Suprapubic skin (tissue), 4 donors: ENCODE results near the gene TPH1. TPM values are rescaled to one million over a fixed set of nuclear protein-coding genes. Genes with fewer than 3 reads are reported as not detected.

ENCODE experiments used
- DNase-seq, 2 donors: peaks; one replicate each; pipeline ENCODE4 v3.0.0-alpha.2; 2019; ENCODE audit warnings: low spot score in 2 of 2
- H3K27ac ChIP-seq: fragments of 200-600 bp; sonication (generic); one replicate; pipeline ENCODE4 v1.5.1; 2019
- H3K27me3 ChIP-seq: fragments of 200-600 bp; sonication (generic); one replicate; pipeline ENCODE4 v1.5.1; 2019
- H3K36me3 ChIP-seq: fragments of 200-600 bp; sonication (generic); one replicate; pipeline ENCODE4 v1.5.1; 2019
- H3K4me1 ChIP-seq: fragments of 200-600 bp; sonication (generic); one replicate; pipeline ENCODE4 v1.5.1; 2019
- H3K4me3 ChIP-seq: fragments of 200-600 bp; sonication (generic); one replicate; pipeline ENCODE4 v1.5.1; 2019; ENCODE audit warnings: mild to moderate bottlenecking
- H3K9me3 ChIP-seq: fragments of 200-600 bp; sonication (generic); one replicate; pipeline ENCODE4 v1.5.1; 2019
- CTCF ChIP-seq, 2 donors: fragments of 200-600 bp in 1 of 2; fragments of 450-650 bp in 1 of 2; sonication (generic) in 1 of 2; IDR thresholded peaks; one replicate each; pipeline ENCODE4 v1.5.1; 2016 to 2019; ENCODE audit warnings: antibody characterized with exemption in 2 of 2, mild to moderate bottlenecking in 1 of 2, moderate library complexity in 1 of 2
- EP300 ChIP-seq: sonication (generic); formaldehyde crosslinking; IDR thresholded peaks from one replicate; pipeline ENCODE4 v1.6.1; 2017; ENCODE audit warnings: antibody characterized with exemption
- POLR2A ChIP-seq, 2 donors: fragments of 450-650 bp; IDR thresholded peaks; one replicate each; pipeline ENCODE4 v1.6.1; 2017; ENCODE audit warnings: antibody characterized with exemption in 2 of 2, mild to moderate bottlenecking in 2 of 2, moderate library complexity in 2 of 2
- POLR2AphosphoS5 ChIP-seq, 3 donors: sonication (generic); formaldehyde crosslinking; IDR thresholded peaks; one replicate each; pipeline ENCODE4 v1.6.1; 2017; ENCODE audit warnings: antibody characterized with exemption in 3 of 3
- WGBS: methylation state at CpG from one replicate; pipeline ENCODE4 v1.1.5; 2018; 5-methylcytosine and 5-hydroxymethylcytosine counted together
- total RNA-seq, 4 donors: library from RNA; depleted of rRNA; stranded (reverse); fragments of >200 nt; gene quantifications; one replicate each; pipeline ENCODE4 v1.1.0, GENCODE V29; 2016

TPH1 gene
- total RNA-seq, 4 donors from 2014 or later = 0.19 to 1.9 (median 0.40) TPM

GRCh38 chr11:18081551-18081950, 35.5 kb upstream of the TPH1 start:
- WGBS = 80% methylated on average over 2 of the region's 2 CpGs
- Histone ChIP-seq H3K9me3 (no peaks in the 10 kb centered on the region), H3K4me1 (no peaks in the 10 kb centered on the region), H3K36me3 (peaks cover 49% of the 10 kb centered on the region), H3K27me3 (no peaks in the 10 kb centered on the region), H3K4me3 (no peak overlapping the region), H3K27ac (no peak overlapping the region)
- DNase-seq = no peak
- no peak for TF ChIP-seq POLR2AphosphoS5 (IDR thresholded peaks at IDR 0.05)
- TF ChIP-seq POLR2A (IDR thresholded peaks at IDR 0.05) = no peak
- no peak for TF ChIP-seq CTCF (IDR thresholded peaks at IDR 0.05)
- TF ChIP-seq EP300 = no peak

GRCh38 chr11:18080451-18080850, 34.4 kb upstream of the TPH1 start:
- no peak overlapping the region for H3K4me3 ChIP-seq
- no peaks in the 10 kb centered on the region for H3K27me3 ChIP-seq
- no peaks in the 10 kb centered on the region for H3K4me1 ChIP-seq
- no peak for DNase-seq
- H3K36me3 ChIP-seq = peaks cover 40% of the 10 kb centered on the region
- TF ChIP-seq POLR2AphosphoS5 (IDR thresholded peaks at IDR 0.05) (no peak), CTCF (IDR thresholded peaks at IDR 0.05) (no peak), POLR2A (IDR thresholded peaks at IDR 0.05) (no peak), EP300 (no peak)
- H3K9me3 ChIP-seq = no peaks in the 10 kb centered on the region
- H3K27ac ChIP-seq = no peak overlapping the region
- 74% methylated on average over 4 of the region's 4 CpGs for WGBS

GRCh38 chr11:18078909-18079308, 32.8 kb upstream of the TPH1 start:
- TF ChIP-seq POLR2AphosphoS5 (IDR thresholded peaks at IDR 0.05) = no peak
- no peak for TF ChIP-seq EP300
- TF ChIP-seq CTCF (IDR thresholded peaks at IDR 0.05) = no peak
- 89% methylated on average over 2 of the region's 2 CpGs for WGBS
- H3K36me3 ChIP-seq = peaks cover 26% of the 10 kb centered on the region
- H3K27me3 ChIP-seq = no peaks in the 10 kb centered on the region
- H3K4me1 ChIP-seq = no peaks in the 10 kb centered on the region
- H3K9me3 ChIP-seq = no peaks in the 10 kb centered on the region
- H3K4me3 ChIP-seq = no peak overlapping the region
- no peak for DNase-seq
- no peak overlapping the region for H3K27ac ChIP-seq

- H3K4me1 ChIP-seq = no peaks in the 10 kb centered on the region
- no peak for DNase-seq
- H3K27ac ChIP-seq = no peak overlapping the region
- no peaks in the 10 kb centered on the region for H3K27me3 ChIP-seq
- H3K36me3 ChIP-seq = peaks cover 12% of the 10 kb centered on the region
- WGBS = 82% methylated on average over 3 of the region's 3 CpGs
- no peak for TF ChIP-seq POLR2A (IDR thresholded peaks at IDR 0.05)
- no peak for TF ChIP-seq EP300
- TF ChIP-seq POLR2AphosphoS5 (IDR thresholded peaks at IDR 0.05) = no peak
- TF ChIP-seq CTCF (IDR thresholded peaks at IDR 0.05) = no peak
- H3K9me3 ChIP-seq = no peaks in the 10 kb centered on the region
- H3K4me3 ChIP-seq = no peak overlapping the region
Measured at GRCh38 chr11:18075444-18075843, 29.4 kb upstream of the TPH1 start.

- Histone ChIP-seq H3K36me3 (no peaks in the 10 kb centered on the region), H3K9me3 (no peaks in the 10 kb centered on the region), H3K27me3 (no peaks in the 10 kb centered on the region), H3K27ac (no peak overlapping the region), H3K4me1 (no peaks in the 10 kb centered on the region), H3K4me3 (no peak overlapping the region)
- TF ChIP-seq POLR2A (IDR thresholded peaks at IDR 0.05) = no peak
- TF ChIP-seq EP300 = no peak
- TF ChIP-seq POLR2AphosphoS5 (IDR thresholded peaks at IDR 0.05) = no peak
- no peak for TF ChIP-seq CTCF (IDR thresholded peaks at IDR 0.05)
- 82% methylated on average over 4 of the region's 4 CpGs for WGBS
- no peak for DNase-seq
Measured at GRCh38 chr11:18071098-18071705, 25.1 kb upstream of the TPH1 start.
